NT2/D1 (cell line): ENCODE results near the gene MARS1.

Experiments
- SUZ12 ChIP-seq: IDR thresholded peaks from 2 replicates; pipeline ENCODE4 v1.6.1; 2011; ENCODE audit not compliant: insufficient read length, insufficient read depth; ENCODE audit errors: extremely low read depth
- YY1 ChIP-seq: IDR thresholded peaks from 2 replicates; pipeline ENCODE4 v1.6.1; 2011; ENCODE audit not compliant: insufficient read length, insufficient read depth
- ZNF274 ChIP-seq: IDR thresholded peaks from 2 replicates; pipeline ENCODE4 v1.6.1; 2011; ENCODE audit warnings: mild to moderate bottlenecking, low read depth, low read length

GRCh38 chr12:57511588-57512325 lies 23.9 kb downstream of the MARS1 start:
- TF ChIP-seq YY1 (no peak), SUZ12 (no peak), ZNF274 (no peak)
